Measurements from ENCODE around the gene CLDN14. TPM values are rescaled to one million over a fixed set of nuclear protein-coding genes. Genes with fewer than 3 reads are reported as not detected.

The CLDN14 gene
- total and polyA plus RNA-seq, 2 experiments from 2014 or later, result 0.53 to 2.2 TPM

DNA sequence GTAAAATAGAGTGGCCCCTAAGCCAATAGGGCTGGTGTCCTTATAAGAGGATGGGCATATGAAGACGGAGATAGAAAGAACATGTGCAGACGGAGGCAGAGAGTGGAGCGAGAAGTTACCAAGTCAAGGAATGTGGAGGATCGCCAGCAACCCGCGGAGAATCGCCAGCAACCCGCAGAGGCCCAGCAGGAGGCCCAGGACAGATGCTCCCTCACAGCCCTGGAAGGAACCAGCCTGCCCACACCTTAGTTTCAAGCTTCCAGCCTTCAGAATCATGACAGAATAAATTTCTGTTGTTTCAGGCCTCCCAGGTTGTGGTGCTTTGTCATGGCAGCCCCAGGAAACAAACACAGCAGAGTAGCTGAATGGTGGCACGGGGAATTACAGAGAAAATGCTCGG, 9.6 kb downstream of the CLDN14 start:
- Histone ChIP-seq H3K4me1 (ENCODE audit: insufficient read depth) (peaks cover 5% of the 10 kb centered on the region), H3K27ac (peak overlapping the region; percentile 77), H3K27me3 (no peaks in the 10 kb centered on the region), H2AFZ (no peak overlapping the region), H3K9me3 (ENCODE audit: low read depth) (no peaks in the 10 kb centered on the region), H3K4me2 (no peak overlapping the region), H3K9me2 (replicated peaks; ENCODE audit: insufficient read depth) (no peaks in the 10 kb centered on the region), H4K20me1 (ENCODE audit: insufficient read depth, poor library complexity, severe bottlenecking) (no peaks in the 10 kb centered on the region), H3K36me3 (replicated peaks; ENCODE audit: insufficient read depth, low read depth) (no peaks in the 10 kb centered on the region), H3K4me3 (no peak overlapping the region), H3K79me2 (no peaks in the 10 kb centered on the region)
- WGBS (ENCODE audit: low lambda C conversion rate, missing lambda C conversion rate), result 77% methylated on average over 10 of the region's 10 CpGs
- no peak for DNase-seq (ENCODE audit: low spot score)
- no peak for TF ChIP-seq EZH2phosphoT487 (IDR thresholded peaks at IDR 0.05; ENCODE audit: low read depth, severe bottlenecking, unreplicated experiment)
- TF ChIP-seq EZH2 (IDR thresholded peaks at IDR 0.05; ENCODE audit: borderline replicate concordance), result no peak
- TF ChIP-seq, protein P1, sequence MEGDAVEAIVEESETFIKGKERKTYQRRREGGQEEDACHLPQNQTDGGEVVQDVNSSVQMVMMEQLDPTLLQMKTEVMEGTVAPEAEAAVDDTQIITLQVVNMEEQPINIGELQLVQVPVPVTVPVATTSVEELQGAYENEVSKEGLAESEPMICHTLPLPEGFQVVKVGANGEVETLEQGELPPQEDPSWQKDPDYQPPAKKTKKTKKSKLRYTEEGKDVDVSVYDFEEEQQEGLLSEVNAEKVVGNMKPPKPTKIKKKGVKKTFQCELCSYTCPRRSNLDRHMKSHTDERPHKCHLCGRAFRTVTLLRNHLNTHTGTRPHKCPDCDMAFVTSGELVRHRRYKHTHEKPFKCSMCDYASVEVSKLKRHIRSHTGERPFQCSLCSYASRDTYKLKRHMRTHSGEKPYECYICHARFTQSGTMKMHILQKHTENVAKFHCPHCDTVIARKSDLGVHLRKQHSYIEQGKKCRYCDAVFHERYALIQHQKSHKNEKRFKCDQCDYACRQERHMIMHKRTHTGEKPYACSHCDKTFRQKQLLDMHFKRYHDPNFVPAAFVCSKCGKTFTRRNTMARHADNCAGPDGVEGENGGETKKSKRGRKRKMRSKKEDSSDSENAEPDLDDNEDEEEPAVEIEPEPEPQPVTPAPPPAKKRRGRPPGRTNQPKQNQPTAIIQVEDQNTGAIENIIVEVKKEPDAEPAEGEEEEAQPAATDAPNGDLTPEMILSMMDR (IDR thresholded peaks at IDR 0.05; ENCODE audit: poor library complexity), result no peak

DNA sequence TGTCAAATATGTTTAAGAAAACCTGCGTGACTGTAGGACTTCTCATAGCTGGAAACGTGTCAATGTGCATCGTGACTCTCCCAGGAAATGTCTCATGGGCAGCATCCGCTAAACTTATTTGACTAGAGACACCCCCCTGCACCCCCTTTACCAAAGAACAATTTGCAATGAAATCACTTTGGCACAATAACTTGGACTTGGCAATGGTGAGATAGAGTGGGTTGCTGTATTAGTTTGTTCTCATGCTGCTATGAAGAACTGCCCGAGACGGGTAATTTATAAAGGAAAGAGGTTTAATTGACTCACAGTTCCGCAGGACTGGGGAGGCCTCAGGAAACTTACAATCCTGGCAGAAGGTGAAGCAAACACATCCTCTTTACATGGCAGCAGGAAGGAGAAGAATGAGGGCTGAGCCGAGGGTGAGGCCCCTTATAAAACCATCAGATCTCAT, 13.8 kb downstream of the CLDN14 start:
- no peaks in the 10 kb centered on the region for H3K79me2 ChIP-seq
- TF ChIP-seq, protein P1 (IDR thresholded peaks at IDR 0.05; ENCODE audit: poor library complexity), result no peak
- TF ChIP-seq EZH2phosphoT487 (IDR thresholded peaks at IDR 0.05; ENCODE audit: low read depth, severe bottlenecking, unreplicated experiment), result no peak
- TF ChIP-seq EZH2 (IDR thresholded peaks at IDR 0.05; ENCODE audit: borderline replicate concordance), result no peak
- H3K27me3 ChIP-seq, result no peaks in the 10 kb centered on the region
- H3K27ac ChIP-seq, result no peak overlapping the region
- DNase-seq (ENCODE audit: low spot score), result no peak
- WGBS (ENCODE audit: low lambda C conversion rate, missing lambda C conversion rate), result 94% methylated on average over 8 of the region's 8 CpGs
- H3K9me2 ChIP-seq (replicated peaks; ENCODE audit: insufficient read depth), result no peaks in the 10 kb centered on the region
- H3K4me1 ChIP-seq (ENCODE audit: insufficient read depth), result peaks cover 10% of the 10 kb centered on the region
- H3K9me3 ChIP-seq (ENCODE audit: low read depth), result no peaks in the 10 kb centered on the region
- H3K4me2 ChIP-seq, result no peak overlapping the region
- H2AFZ ChIP-seq, result no peak overlapping the region
- no peak overlapping the region for H3K4me3 ChIP-seq
- no peaks in the 10 kb centered on the region for H4K20me1 ChIP-seq (ENCODE audit: insufficient read depth, poor library complexity, severe bottlenecking)
- H3K36me3 ChIP-seq (replicated peaks; ENCODE audit: insufficient read depth, low read depth), result no peaks in the 10 kb centered on the region

DNA sequence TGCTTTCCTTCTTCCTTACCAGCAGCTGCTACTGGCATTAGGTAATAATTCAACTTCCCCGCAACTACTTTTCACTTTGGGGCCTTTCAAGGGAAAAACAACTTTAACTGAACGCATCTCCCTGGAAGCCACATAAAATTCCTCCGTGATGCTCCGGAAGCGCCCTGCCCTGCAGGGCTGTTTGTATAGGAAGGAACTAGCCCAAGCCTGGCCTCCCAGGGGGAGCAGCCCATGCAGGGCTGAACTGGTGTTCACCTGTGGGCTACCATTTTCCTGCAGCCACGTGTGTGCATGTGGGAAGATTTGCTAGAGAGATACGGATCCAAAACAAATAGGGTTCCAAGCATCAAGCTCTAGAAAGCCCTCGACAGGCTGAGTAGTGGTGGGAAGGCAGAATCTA, 14.4 kb downstream of the CLDN14 start:
- no peaks in the 10 kb centered on the region for H3K9me2 ChIP-seq (replicated peaks; ENCODE audit: insufficient read depth)
- no peaks in the 10 kb centered on the region for H3K9me3 ChIP-seq (ENCODE audit: low read depth)
- no peaks in the 10 kb centered on the region for H3K36me3 ChIP-seq (replicated peaks; ENCODE audit: insufficient read depth, low read depth)
- H3K27ac ChIP-seq, result no peak overlapping the region
- no peak overlapping the region for H3K4me2 ChIP-seq
- H3K4me1 ChIP-seq (ENCODE audit: insufficient read depth), result peaks cover 10% of the 10 kb centered on the region
- no peaks in the 10 kb centered on the region for H4K20me1 ChIP-seq (ENCODE audit: insufficient read depth, poor library complexity, severe bottlenecking)
- H3K79me2 ChIP-seq, result no peaks in the 10 kb centered on the region
- H3K4me3 ChIP-seq, result no peak overlapping the region
- WGBS (ENCODE audit: low lambda C conversion rate, missing lambda C conversion rate), result 55% methylated on average over 8 of the region's 8 CpGs
- H3K27me3 ChIP-seq, result no peaks in the 10 kb centered on the region
- DNase-seq (ENCODE audit: low spot score), result no peak
- TF ChIP-seq, protein P1 (IDR thresholded peaks at IDR 0.05; ENCODE audit: poor library complexity), result no peak
- no peak for TF ChIP-seq EZH2phosphoT487 (IDR thresholded peaks at IDR 0.05; ENCODE audit: low read depth, severe bottlenecking, unreplicated experiment)
- TF ChIP-seq EZH2 (IDR thresholded peaks at IDR 0.05; ENCODE audit: borderline replicate concordance), result no peak
- no peak overlapping the region for H2AFZ ChIP-seq

DNA sequence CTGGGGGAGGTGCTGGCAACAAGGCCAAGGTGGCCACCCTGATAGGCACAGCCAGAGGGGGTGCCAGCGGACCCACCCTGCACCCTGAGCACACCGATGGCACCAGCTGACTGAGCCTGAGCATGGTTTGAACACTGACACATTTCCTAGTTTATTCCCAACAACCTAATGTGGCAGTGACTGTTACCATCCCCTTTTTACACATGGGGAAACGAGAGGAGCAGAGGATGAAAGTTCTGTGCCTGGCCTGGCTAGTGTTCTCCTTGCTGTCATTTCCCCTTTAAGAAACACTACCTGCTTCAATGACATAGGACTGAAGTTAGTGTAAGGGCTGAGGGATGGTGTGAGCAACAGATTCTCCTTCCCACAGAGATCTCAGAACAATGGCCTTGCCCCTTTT, 15.3 kb downstream of the CLDN14 start:
- no peak overlapping the region for H3K27ac ChIP-seq
- H3K4me3 ChIP-seq, result no peak overlapping the region
- H3K4me1 ChIP-seq (ENCODE audit: insufficient read depth), result peaks cover 10% of the 10 kb centered on the region
- no peaks in the 10 kb centered on the region for H3K36me3 ChIP-seq (replicated peaks; ENCODE audit: insufficient read depth, low read depth)
- H3K4me2 ChIP-seq, result no peak overlapping the region
- H3K9me2 ChIP-seq (replicated peaks; ENCODE audit: insufficient read depth), result no peaks in the 10 kb centered on the region
- H3K27me3 ChIP-seq, result no peaks in the 10 kb centered on the region
- DNase-seq (ENCODE audit: low spot score), result no peak
- 88% methylated on average over 3 of the region's 3 CpGs for WGBS (ENCODE audit: low lambda C conversion rate, missing lambda C conversion rate)
- TF ChIP-seq, protein P1 (IDR thresholded peaks at IDR 0.05; ENCODE audit: poor library complexity), result no peak
- no peak for TF ChIP-seq EZH2 (IDR thresholded peaks at IDR 0.05; ENCODE audit: borderline replicate concordance)
- TF ChIP-seq EZH2phosphoT487 (IDR thresholded peaks at IDR 0.05; ENCODE audit: low read depth, severe bottlenecking, unreplicated experiment), result no peak
- H3K9me3 ChIP-seq (ENCODE audit: low read depth), result no peaks in the 10 kb centered on the region
- H4K20me1 ChIP-seq (ENCODE audit: insufficient read depth, poor library complexity, severe bottlenecking), result no peaks in the 10 kb centered on the region
- no peaks in the 10 kb centered on the region for H3K79me2 ChIP-seq
- no peak overlapping the region for H2AFZ ChIP-seq
